HepG2 (cell line): ENCODE data around the gene FOXR1.

Experiments used
- ARNT ChIP-seq: fragments of 450-650 bp; IDR thresholded peaks from 2 replicates; pipeline ENCODE4 v1.6.1; 2017
- CHD4 ChIP-seq: fragments of 200-600 bp; sonication (generic); IDR thresholded peaks from 2 replicates; pipeline ENCODE4 v1.7.0; 2017; ENCODE audit warnings: mild to moderate bottlenecking, low read length, borderline replicate concordance
- EZH2 ChIP-seq: conservative IDR thresholded peaks from 2 replicates; pipeline ENCODE4 v1.6.1; 2012; ENCODE audit warnings: mild to moderate bottlenecking, low read depth, low read length, moderate library complexity
- HDAC6 ChIP-seq: fragments of 200-600 bp; sonication (generic); IDR thresholded peaks from 2 replicates; pipeline ENCODE4 v1.7.0; 2017; ENCODE audit warnings: mild to moderate bottlenecking, antibody characterized with exemption, low read length, low read depth
- TBP ChIP-seq: sonication (generic); formaldehyde crosslinking; IDR thresholded peaks from 2 replicates; pipeline ENCODE4 v1.5.0; 2020; ENCODE audit warnings: missing genetic modification reagents
- ZZZ3 ChIP-seq: sonication (generic); formaldehyde crosslinking; IDR thresholded peaks from 2 replicates; pipeline ENCODE4 v1.4.0; 2020; ENCODE audit warnings: missing genetic modification reagents, mild to moderate bottlenecking, borderline replicate concordance
- TF ChIP-seq, protein P1 (sequence below): sonication (generic); formaldehyde crosslinking; IDR thresholded peaks from 2 replicates; pipeline ENCODE4 v1.8.0; 2022; ENCODE audit warnings: missing genetic modification reagents, mild to moderate bottlenecking, borderline replicate concordance
- TF ChIP-seq, protein P2 (sequence below): sonication (generic); formaldehyde crosslinking; IDR thresholded peaks from 2 replicates; pipeline ENCODE4 v1.4.0; 2020; ENCODE audit warnings: missing genetic modification reagents

DNA sequence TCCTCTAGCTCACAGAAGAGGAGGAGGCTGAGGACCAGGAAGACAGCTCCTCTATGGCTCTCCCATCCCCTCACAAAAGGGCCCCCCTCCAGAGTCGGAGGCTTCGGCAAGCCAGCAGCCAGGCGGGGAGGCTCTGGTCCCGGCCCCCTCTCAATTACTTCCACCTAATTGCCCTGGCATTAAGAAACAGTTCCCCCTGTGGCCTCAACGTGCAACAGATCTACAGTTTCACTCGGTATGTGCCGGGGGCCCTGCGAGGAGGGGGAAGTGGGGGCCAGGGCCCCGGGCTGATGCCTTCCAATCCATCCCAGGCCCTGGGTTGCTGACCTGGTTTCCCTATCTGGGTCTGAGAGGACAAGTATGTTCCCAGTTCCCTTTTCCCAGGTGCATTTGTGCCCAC lies 7.9 kb downstream of the FOXR1 start:
- TF ChIP-seq, protein P1, sequence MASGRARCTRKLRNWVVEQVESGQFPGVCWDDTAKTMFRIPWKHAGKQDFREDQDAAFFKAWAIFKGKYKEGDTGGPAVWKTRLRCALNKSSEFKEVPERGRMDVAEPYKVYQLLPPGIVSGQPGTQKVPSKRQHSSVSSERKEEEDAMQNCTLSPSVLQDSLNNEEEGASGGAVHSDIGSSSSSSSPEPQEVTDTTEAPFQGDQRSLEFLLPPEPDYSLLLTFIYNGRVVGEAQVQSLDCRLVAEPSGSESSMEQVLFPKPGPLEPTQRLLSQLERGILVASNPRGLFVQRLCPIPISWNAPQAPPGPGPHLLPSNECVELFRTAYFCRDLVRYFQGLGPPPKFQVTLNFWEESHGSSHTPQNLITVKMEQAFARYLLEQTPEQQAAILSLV (CRISPR knock-in tag) = no peak
- no peak for TF ChIP-seq ARNT
- TF ChIP-seq HDAC6 = no peak
- no peak for TF ChIP-seq TBP (CRISPR knock-in tag)
- TF ChIP-seq, protein P2, sequence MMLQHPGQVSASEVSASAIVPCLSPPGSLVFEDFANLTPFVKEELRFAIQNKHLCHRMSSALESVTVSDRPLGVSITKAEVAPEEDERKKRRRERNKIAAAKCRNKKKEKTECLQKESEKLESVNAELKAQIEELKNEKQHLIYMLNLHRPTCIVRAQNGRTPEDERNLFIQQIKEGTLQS = no peak
- no peak for TF ChIP-seq EZH2
- no peak for TF ChIP-seq CHD4
- TF ChIP-seq ZZZ3 (CRISPR knock-in tag) = no peak
